GM12865 (cell line): Measurements from ENCODE around the gene MTA2.
"Not testable (repeated sequence)": the region's sequence is repeated elsewhere in the genome, so short reads cannot be mapped to it uniquely, and the experiment has no call there.

Source experiments
- DNase-seq: peaks from one replicate; pipeline ENCODE4 v3.0.0; 2010; ENCODE audit warnings: low read depth
- H3K4me3 ChIP-seq: 2 replicates; pipeline ENCODE4 v1.5.1; 2011; ENCODE audit warnings: mild to moderate bottlenecking, low read depth, low read length, control low read depth
- TF ChIP-seq, protein P1 (sequence below): IDR thresholded peaks from 2 replicates; pipeline ENCODE4 v1.5.1; 2011; ENCODE audit warnings: low read length, control low read depth, low read depth, inconsistent platforms; ENCODE audit not compliant: insufficient read depth; ENCODE audit errors: missing control alignments

The MTA2 gene

DNA sequence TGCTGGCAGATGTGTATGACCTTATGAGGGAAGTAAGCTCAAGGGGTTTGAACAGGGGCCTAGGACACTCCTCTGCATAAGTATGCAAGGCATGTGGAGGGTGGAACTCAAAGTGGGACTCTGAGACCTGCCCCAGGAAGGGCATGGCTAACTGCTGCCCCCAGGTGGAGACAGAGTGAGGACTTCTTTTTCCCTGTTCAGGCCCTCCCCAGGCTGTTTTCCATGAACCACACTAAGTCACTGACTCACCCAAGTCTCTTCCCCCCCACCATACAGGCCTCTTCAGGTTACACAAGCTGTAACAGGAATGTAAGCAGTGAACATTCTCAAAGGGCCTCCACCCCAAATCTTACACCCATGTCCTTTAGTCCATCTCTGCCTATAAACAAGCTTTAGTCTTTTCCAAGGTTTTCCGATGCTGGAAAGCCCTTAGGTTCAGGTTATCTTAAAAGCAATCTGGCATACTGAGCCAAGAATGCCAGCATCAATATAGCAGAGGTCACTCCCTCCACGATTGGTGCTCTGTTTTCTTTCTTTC, 41.0 kb downstream of the MTA2 start:
- TF ChIP-seq, protein P1, sequence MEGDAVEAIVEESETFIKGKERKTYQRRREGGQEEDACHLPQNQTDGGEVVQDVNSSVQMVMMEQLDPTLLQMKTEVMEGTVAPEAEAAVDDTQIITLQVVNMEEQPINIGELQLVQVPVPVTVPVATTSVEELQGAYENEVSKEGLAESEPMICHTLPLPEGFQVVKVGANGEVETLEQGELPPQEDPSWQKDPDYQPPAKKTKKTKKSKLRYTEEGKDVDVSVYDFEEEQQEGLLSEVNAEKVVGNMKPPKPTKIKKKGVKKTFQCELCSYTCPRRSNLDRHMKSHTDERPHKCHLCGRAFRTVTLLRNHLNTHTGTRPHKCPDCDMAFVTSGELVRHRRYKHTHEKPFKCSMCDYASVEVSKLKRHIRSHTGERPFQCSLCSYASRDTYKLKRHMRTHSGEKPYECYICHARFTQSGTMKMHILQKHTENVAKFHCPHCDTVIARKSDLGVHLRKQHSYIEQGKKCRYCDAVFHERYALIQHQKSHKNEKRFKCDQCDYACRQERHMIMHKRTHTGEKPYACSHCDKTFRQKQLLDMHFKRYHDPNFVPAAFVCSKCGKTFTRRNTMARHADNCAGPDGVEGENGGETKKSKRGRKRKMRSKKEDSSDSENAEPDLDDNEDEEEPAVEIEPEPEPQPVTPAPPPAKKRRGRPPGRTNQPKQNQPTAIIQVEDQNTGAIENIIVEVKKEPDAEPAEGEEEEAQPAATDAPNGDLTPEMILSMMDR, result peak; percentile 80
- peak; percentile 74 for DNase-seq

DNA sequence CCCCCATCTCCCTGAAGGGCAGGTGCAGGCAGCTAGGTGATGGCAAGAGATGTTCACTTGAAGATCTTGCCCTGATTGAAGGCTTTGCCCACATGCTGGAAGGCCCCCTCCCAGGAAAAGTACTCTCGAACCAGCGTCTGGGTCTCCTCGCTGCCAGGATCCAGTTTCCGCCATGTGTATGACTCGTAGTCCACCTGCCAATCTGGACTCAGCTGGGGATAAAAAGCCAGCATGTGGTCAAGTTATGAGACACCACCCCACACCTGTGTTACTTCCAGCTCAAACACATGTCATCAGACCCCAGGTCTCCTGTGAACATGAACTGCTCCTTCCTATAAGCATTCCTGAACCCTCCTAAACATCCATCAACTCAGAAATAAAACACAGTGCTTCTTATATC, 42.0 kb downstream of the MTA2 start:
- H3K4me3 ChIP-seq, DNase-seq: not testable (repeated sequence)

More for the DNA sequence above, 41.0 kb downstream of the MTA2 start:
- no peak overlapping the region for H3K4me3 ChIP-seq

DNA sequence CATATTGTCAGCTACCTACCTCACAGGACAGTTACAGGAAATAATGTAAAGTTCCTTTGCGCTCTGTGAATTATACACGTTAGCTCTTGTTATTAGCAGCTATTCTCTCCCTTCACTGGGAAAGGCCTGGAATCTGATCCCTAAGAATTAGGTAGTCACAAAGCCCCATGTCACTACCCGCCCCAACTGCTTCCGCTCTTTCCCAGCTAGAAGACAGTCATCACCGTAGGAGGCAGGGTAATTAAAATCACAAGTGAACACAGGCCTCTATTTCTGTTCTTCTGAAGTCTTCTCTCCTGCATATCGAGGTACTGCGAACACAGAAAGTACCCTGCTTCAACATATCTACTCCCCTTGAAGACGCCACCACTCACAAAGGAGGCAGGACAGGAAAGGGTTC, 42.5 kb downstream of the MTA2 start:
- H3K4me3 ChIP-seq, result no peak overlapping the region
- DNase-seq, result no peak
- TF ChIP-seq, protein P1, result no peak

DNA sequence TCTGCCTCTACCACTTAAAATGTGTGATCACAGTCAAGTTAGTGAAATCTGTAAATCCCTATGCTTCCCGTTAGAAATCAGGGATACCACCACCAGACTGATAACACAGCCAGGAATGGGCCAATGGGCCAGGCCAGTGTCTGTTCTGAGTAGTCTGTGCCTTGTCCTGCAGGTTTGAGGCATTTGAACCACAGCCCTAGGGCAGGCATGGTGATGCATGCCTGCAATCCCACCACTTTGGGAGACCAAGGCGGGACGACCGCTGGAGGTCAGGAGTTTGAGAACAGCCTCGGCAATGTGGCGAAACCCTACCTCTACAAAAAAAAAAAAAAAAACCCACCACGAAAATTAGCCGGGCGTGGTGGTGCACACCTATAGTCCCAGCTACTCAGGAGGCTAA, 43.0 kb downstream of the MTA2 start:
- DNase-seq, result no peak
- TF ChIP-seq, protein P1, result no peak
- H3K4me3 ChIP-seq, result no peak overlapping the region

DNA sequence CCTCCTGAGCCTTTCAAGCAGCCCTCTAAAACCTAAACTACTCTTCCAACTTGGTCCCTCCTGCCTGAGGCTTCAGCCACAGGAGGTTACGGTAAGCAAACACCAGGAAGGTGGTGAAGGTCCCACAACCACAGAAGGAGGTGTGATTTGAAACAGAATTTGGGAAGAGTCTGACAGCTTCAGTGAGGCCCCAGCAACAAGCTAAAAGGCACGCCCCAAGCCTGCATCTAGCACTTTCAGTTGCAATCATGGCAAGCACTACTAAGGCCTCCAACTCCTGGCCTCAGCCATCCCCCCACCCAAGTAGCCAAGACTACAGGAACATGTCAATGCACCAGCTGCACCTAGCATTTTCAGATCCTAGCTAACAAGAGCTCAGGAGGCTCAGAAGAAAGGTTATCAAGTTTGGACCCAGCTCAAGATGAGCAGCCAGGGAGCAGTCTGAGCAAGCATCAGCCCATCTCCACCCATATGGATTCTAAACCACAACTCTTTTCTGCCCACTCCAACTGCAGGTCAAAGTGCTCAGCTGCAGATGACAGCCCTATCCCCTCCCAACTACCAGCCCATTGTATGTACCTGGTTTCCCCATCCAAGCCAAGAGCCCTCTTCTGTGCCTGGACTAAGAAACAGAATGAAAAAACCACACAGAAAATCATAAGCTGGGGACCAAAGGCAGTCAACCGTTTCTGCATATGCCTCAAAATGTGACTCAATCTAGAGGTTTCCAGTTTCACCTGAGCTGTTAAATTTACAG, 44.6 kb downstream of the MTA2 start:
- H3K4me3 ChIP-seq, result peak overlapping the region; percentile 39

DNA sequence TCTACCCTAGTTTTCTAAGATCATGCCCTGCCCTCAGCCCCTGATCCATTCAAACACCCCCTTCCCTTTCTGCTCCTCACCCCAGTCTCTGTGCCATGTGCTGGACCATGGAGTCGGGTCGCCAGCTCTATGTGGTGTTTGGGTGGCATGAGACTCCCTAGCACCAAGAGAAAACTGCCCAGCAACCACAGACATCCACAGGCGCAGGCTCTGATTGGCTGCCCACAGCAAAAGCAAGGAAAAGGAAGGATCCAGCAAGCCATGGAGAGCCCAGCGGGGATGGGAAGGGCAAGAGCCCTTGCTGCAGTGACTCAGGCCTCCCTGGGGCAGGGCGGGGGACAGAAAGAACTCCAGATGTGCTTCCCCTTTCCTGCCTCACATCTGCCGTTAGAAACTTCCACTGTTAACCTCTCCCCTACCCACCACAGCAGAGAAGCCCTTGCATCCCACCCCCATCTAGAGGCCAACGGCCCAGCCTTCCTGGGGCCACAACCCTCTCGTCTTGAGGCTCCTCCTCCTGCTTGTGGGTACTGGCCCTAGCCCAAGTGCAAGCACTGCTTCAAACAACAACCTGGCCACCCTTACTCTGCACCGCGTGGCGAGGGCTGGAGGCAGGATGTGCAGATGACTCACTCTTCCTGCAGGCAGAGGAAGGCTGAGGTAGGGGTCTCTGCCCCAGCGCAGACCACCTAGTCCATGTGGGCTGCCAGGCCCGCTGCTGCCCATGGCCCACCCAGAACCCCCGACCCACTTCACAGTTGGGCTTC, 45.4 kb downstream of the MTA2 start:
- peak; percentile 95 for DNase-seq
- H3K4me3 ChIP-seq, result peak overlapping the region; percentile 39
- TF ChIP-seq, protein P1, result no peak

More for the DNA sequence above, 44.6 kb downstream of the MTA2 start:
- TF ChIP-seq, protein P1, result no peak
- peak; percentile 92 for DNase-seq

DNA sequence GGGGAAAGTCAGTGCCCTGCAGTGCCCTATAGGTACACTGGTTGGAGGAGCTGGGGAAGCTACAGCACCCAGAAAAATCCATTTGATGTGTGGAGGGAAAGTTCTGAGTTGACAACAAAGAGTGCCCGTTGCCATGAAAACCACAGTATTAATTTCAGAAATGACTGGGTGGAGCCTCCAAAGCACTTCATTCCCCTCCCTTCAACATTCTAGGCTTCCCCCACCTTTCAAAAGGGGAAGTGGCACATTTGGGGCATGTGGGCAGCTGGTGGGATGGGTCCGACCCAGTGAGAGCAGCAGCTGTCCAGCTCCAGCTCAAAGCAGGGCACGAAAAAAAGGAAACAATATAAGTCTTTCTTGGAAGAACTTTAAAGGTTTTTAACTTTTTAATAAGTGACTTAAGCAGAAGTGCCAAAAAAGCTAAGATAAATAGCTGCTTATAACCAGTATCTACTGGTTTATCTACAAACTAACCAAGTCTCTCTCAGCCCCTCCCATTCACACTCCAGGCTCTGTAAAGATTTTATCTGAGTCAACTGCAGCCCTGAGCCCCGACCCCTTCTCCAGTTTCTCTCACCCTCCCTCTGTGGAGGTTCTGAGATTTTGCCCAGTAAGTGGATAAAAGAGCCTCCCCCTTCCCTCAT, 46.1 kb downstream of the MTA2 start:
- TF ChIP-seq, protein P1, result no peak
- H3K4me3 ChIP-seq, result peak overlapping the region; percentile 39

More for the DNA sequence above, 46.1 kb downstream of the MTA2 start:
- peak; percentile 93 for DNase-seq
